GM12891 (cell line): Measurements from ENCODE around the gene TMEM14B.

Experiments
- DNase-seq: peaks from one replicate; pipeline ENCODE4 v3.0.0; 2011; ENCODE audit warnings: low spot score; ENCODE audit not compliant: insufficient read length
- FAIRE-seq: peaks from 2 replicates; lab custom pipeline; 2011; peaks lifted over from hg19 to GRCh38; lab: Jason Lieb, UNC
- PAX5 ChIP-seq: IDR thresholded peaks from 2 replicates; pipeline ENCODE4 v1.6.1; 2011; ENCODE audit warnings: low read length, moderate library complexity, mild to moderate bottlenecking; ENCODE audit not compliant: insufficient read depth, severe bottlenecking
- POLR2A ChIP-seq: IDR thresholded peaks from 2 replicates; pipeline ENCODE4 v1.6.1; 2011; ENCODE audit warnings: low read depth, low read length, control low read depth
- POLR2AphosphoS5 ChIP-seq: IDR thresholded peaks from 2 replicates; pipeline ENCODE4 v1.6.1; 2011; ENCODE audit warnings: low read depth, low read length, control low read depth
- POU2F2 ChIP-seq: IDR thresholded peaks from 2 replicates; pipeline ENCODE4 v1.6.1; 2011; ENCODE audit warnings: low read depth, mild to moderate bottlenecking, control low read depth, low read length, moderate library complexity
- SPI1 ChIP-seq: IDR thresholded peaks from 2 replicates; pipeline ENCODE4 v1.6.1; 2011; ENCODE audit warnings: low read depth, low read length, control low read depth
- TAF1 ChIP-seq: IDR thresholded peaks from 2 replicates; pipeline ENCODE4 v1.6.1; 2011; ENCODE audit warnings: low read depth, low read length, control low read depth

Gene TMEM14B

GRCh38 chr6:10801224-10801848 is 53.7 kb downstream of the TMEM14B start:
- TF ChIP-seq POLR2AphosphoS5 (no peak), PAX5 (no peak), SPI1 (no peak), TAF1 (no peak), POU2F2 (no peak), POLR2A (no peak)
- FAIRE-seq (peak; percentile 89), DNase-seq (peak; percentile 54)
